GM12864 (cell line): ENCODE results near the gene PTPMT1.
"Not testable (repeated sequence)": the region's sequence is repeated elsewhere in the genome, so short reads cannot be mapped to it uniquely, and the experiment has no call there.

Experiments
- DNase-seq: peaks from one replicate; pipeline ENCODE4 v3.0.0-alpha.2; 2011; ENCODE audit warnings: low read depth
- H3K4me3 ChIP-seq: 2 replicates; pipeline ENCODE4 v1.5.1; 2011; ENCODE audit warnings: mild to moderate bottlenecking, low read depth, low read length, control low read depth
- TF ChIP-seq, protein P1 (sequence below): IDR thresholded peaks from 2 replicates; pipeline ENCODE4 v1.5.1; 2011; ENCODE audit warnings: low read depth, mild to moderate bottlenecking, moderate library complexity, low read length, control low read depth, inconsistent platforms; ENCODE audit errors: missing control alignments

PTPMT1 gene

DNA sequence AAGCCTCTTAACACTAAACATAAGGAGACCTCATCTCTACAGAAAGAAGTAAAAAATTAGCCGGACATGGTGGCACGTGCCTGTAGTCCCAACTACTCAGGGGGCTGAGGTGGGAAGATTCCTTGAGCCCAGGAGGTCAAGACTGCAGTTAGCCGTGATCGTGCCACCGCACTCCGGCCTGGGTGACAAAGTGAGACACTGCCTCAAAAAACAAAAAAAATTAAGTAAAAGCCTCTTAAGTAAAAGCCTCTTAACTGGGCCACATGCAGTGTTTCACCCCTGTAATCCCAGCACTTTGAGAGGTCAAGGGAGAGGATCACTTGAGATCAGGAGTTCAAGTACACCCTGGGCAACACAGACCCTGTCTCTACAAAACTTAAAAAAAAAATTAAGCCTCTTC is 38.2 kb upstream of the PTPMT1 start:
- TF ChIP-seq, protein P1, sequence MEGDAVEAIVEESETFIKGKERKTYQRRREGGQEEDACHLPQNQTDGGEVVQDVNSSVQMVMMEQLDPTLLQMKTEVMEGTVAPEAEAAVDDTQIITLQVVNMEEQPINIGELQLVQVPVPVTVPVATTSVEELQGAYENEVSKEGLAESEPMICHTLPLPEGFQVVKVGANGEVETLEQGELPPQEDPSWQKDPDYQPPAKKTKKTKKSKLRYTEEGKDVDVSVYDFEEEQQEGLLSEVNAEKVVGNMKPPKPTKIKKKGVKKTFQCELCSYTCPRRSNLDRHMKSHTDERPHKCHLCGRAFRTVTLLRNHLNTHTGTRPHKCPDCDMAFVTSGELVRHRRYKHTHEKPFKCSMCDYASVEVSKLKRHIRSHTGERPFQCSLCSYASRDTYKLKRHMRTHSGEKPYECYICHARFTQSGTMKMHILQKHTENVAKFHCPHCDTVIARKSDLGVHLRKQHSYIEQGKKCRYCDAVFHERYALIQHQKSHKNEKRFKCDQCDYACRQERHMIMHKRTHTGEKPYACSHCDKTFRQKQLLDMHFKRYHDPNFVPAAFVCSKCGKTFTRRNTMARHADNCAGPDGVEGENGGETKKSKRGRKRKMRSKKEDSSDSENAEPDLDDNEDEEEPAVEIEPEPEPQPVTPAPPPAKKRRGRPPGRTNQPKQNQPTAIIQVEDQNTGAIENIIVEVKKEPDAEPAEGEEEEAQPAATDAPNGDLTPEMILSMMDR: no peak
- no peak for DNase-seq
- H3K4me3 ChIP-seq: no peak overlapping the region

DNA sequence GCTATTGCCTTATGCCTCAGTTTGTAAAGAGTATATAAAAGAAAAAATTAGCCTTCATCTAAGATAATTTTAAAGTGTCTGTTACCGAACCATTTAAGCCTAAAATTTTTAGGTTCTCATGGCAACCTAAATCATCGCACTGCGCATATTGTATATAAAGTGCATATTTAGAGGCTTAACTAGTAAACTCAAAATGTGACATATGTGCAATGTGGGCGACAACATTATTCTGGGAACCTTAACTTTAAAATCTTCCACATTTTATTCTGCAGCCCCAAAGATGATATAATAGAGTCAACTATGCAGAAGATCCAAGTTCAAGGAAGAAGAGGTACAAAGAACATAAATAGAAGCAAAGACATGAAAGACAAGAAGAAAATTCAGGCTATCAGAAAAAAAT is 35.4 kb upstream of the PTPMT1 start:
- DNase-seq: no peak
- TF ChIP-seq, protein P1: no peak
- H3K4me3 ChIP-seq: no peak overlapping the region

DNA sequence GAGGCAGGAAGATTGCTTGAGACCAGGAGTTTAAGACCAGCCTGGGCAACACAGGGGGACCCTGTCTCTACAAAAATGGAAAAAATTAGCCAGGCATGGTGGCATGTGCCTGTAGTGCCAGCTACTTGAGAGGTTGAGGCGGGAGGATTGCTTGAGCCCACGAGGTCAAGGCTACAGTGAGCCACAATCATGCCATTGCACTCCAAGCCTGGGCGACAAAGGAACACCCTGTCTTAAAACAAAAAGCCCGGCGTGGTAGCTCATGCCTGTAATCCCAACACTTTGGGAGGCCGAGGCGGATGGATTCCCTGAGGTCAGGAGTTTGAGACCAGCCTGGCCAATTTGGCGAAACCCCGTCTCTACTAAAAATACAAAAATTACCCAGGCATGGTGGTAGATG is 34.7 kb upstream of the PTPMT1 start:
- not testable (repeated sequence) for DNase-seq, H3K4me3 ChIP-seq

DNA sequence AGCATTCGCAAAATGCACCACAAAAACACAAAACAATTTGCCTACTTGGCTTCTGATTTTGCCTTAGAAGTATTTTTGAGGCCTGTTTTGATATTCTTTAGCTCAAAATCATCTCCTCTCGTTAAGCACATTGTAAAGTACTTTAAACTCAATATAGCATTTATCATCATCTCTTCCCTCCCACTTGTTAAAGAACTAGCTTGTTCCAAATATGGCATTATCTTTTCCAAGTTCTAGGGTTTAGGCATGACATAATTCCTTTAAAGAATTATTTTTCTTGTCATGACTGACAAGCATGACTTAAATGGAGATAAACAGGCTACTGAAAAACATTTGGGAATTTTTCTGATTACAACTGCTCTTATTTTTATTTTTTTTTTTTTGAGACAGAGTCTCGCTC is 33.7 kb upstream of the PTPMT1 start:
- TF ChIP-seq, protein P1: no peak
- DNase-seq: no peak
- no peak overlapping the region for H3K4me3 ChIP-seq

DNA sequence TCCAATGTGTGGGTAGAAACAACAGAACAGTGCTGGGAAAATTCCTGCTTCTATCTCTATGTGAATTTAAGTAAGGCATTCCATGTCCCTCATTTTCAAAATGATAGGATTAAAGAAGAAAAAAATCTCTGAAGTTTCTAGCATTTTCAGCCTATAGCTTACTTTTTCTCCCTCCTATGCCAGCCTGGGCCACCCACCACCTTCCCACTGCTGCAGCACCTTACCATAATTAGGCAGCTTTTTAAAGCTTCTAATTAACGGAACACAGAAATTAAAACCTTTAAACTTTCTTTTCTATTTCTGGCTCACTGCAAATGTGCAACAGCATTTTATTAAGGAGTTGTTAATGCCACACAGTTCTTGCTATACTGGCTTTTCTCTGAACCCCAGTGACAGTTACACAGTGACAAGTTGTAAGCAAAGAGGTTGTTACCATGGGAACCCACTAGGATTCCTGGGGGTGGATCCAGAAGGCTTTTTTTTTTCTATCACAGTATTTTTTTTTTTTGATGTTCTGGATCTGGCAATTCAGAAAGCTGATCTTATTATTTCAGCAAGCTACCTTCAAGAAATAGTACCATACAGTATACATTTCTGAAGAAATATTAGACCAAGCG is 32.7 kb upstream of the PTPMT1 start:
- no peak for DNase-seq
- no peak overlapping the region for H3K4me3 ChIP-seq
- TF ChIP-seq, protein P1: no peak

DNA sequence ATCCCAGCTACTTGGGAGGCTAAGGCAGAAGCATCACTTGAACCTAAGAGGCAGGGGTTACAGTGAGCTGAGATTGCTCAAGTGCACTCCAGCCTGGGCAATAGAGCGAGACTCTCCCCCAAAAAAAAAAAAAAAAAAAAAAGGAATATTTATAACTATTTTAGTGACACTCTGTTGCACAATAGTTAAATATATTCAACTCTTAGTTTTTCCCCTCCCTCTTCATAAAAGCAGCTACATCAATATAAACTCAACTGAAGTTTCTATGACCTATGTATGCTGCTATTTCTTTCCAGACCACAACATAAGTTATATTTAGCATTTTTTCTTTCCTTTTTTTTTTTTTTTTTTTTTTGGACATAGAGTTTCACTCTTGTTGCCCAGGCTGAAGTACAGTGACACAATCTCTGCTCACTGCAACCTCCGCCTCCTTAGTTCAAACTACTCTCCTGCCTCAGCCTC is 31.7 kb upstream of the PTPMT1 start:
- no peak for DNase-seq
- TF ChIP-seq, protein P1: no peak
- no peak overlapping the region for H3K4me3 ChIP-seq

DNA sequence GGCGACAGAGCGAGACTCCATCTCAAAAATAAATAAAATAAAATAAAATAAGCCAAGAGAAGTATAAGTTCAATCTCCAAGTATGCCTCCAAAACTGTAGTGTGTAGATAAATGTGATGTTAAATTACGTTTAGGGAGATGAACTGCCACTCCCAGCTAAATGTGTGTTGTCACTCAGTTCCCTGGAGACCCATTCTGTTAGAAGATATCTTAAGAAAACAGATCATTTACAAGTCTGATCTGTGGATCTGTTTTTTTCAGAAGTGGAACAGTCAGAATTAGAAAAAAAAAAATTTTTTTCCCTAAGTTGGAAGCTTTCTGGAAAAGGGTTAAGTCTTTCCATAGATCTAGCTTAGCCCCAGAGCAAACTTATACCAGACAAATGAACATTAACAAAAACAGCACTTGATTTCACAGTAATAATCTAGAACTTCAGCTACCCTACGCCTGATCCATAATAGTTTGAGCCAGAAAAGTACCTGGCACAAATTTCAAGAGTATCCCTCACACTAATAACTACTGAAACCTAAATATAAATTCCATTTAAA is 30.6 kb upstream of the PTPMT1 start:
- no peak overlapping the region for H3K4me3 ChIP-seq
- TF ChIP-seq, protein P1: no peak
- no peak for DNase-seq
